Tibial nerve (tissue), 4 donors: ENCODE results near the gene TCIRG1. TPM values are rescaled to one million over a fixed set of nuclear protein-coding genes. Genes with fewer than 3 reads are reported as not detected.

Experiments
- DNase-seq, 2 donors: peaks; one replicate each; pipeline ENCODE4 v3.0.0-alpha.2; 2019; ENCODE audit warnings: low spot score in 2 of 2
- H3K27ac ChIP-seq, 4 donors: fragments of 200-600 bp; sonication (generic) in 3 of 4; one replicate each; pipeline ENCODE4 v1.5.1; 2017 to 2019; ENCODE audit warnings: mild to moderate bottlenecking in 1 of 4
- H3K27me3 ChIP-seq, 2 donors: fragments of 200-600 bp; sonication (generic) in 1 of 2; one replicate each; pipeline versions ENCODE4 v1.5.1 to v1.6.0; 2017 to 2019
- H3K36me3 ChIP-seq, 3 donors: fragments of 200-600 bp; sonication (generic); one replicate each; pipeline ENCODE4 v1.5.1; 2018 to 2019
- H3K4me1 ChIP-seq, 4 donors: fragments of 200-600 bp; sonication (generic) in 3 of 4; one replicate each; pipeline ENCODE4 v1.5.1; 2017 to 2019
- H3K4me3 ChIP-seq, 4 donors: fragments of 200-600 bp; sonication (generic) in 3 of 4; one replicate each; pipeline ENCODE4 v1.5.1; 2017 to 2019; ENCODE audit warnings: mild to moderate bottlenecking in 1 of 4, moderate library complexity in 1 of 4
- H3K9me3 ChIP-seq, 4 donors: fragments of 200-600 bp; sonication (generic) in 3 of 4; one replicate each; pipeline ENCODE4 v1.5.1; 2017 to 2019
- EP300 ChIP-seq, 2 donors: sonication (generic); formaldehyde crosslinking; IDR thresholded peaks; one replicate each; pipeline ENCODE4 v1.6.1; 2017; ENCODE audit warnings: antibody characterized with exemption in 2 of 2, mild to moderate bottlenecking in 1 of 2
- POLR2A ChIP-seq, 2 donors: fragments of 450-650 bp; IDR thresholded peaks; one replicate each; pipeline ENCODE4 v1.6.1; 2017; ENCODE audit warnings: antibody characterized with exemption in 2 of 2, mild to moderate bottlenecking in 2 of 2, moderate library complexity in 2 of 2
- WGBS, 2 donors: methylation state at CpG; one replicate each; pipeline ENCODE4 v1.1.5; 2018; 5-methylcytosine and 5-hydroxymethylcytosine counted together
- total RNA-seq, 4 donors: library from RNA; depleted of rRNA; stranded (reverse); fragments of >200 nt; gene quantifications; one replicate each; pipeline ENCODE4 v1.1.0, GENCODE V29; 2016
- TF ChIP-seq, protein P1 (sequence below), 5 experiments: fragments of 200-600 bp in 3 of 5; fragments of 450-650 bp in 2 of 5; sonication (generic) in 3 of 5; IDR thresholded peaks; one replicate each; pipeline ENCODE4 v1.5.1; 2016 to 2019; ENCODE audit warnings: antibody characterized with exemption in 5 of 5, mild to moderate bottlenecking in 3 of 5, moderate library complexity in 2 of 5

The TCIRG1 gene
- total RNA-seq, 4 donors from 2014 or later, result 142 to 439 (median 183) TPM

DNA sequence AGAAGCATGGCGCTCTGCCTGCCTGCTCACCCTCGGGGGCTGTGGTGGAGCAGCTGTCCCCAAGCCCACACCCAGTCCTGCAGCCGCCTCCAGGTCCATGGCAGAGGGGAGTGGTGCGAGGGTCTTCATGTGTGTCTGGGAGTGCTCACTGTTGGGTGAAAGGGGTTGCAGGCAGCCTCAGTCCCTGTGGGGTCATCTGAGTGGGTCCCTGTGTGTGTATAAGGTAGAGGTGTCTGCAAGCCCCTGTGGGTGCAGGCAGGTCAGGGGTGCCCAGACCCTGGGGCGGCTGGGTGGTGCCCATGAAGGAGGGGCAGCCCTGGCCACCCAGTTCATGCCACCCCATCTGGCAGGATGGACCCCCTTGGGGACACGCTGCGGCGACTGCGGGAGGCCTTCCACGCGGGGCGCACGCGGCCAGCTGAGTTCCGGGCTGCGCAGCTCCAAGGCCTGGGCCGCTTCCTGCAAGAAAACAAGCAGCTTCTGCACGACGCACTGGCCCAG, 23.8 kb upstream of the TCIRG1 start:
- Histone ChIP-seq H3K27ac (peak overlapping the region; percentile 93 to 98 (median 96)), H3K27me3 (no peaks in the 10 kb centered on the region), H3K36me3 (peaks cover 0 to 17% (median 0%) of the 10 kb centered on the region in 3 donors), H3K4me3 (no peak overlapping the region), H3K4me1 (peaks cover 0 to 97% (median 65%) of the 10 kb centered on the region in 4 donors), H3K9me3 (no peaks in the 10 kb centered on the region)
- no peak for DNase-seq
- WGBS, 2 donors, result 70 to 96% methylated on average over 2 to 15 of the region's 19 CpGs
- TF ChIP-seq, protein P1, sequence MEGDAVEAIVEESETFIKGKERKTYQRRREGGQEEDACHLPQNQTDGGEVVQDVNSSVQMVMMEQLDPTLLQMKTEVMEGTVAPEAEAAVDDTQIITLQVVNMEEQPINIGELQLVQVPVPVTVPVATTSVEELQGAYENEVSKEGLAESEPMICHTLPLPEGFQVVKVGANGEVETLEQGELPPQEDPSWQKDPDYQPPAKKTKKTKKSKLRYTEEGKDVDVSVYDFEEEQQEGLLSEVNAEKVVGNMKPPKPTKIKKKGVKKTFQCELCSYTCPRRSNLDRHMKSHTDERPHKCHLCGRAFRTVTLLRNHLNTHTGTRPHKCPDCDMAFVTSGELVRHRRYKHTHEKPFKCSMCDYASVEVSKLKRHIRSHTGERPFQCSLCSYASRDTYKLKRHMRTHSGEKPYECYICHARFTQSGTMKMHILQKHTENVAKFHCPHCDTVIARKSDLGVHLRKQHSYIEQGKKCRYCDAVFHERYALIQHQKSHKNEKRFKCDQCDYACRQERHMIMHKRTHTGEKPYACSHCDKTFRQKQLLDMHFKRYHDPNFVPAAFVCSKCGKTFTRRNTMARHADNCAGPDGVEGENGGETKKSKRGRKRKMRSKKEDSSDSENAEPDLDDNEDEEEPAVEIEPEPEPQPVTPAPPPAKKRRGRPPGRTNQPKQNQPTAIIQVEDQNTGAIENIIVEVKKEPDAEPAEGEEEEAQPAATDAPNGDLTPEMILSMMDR (IDR thresholded peaks at IDR 0.05), result no peak
- TF ChIP-seq POLR2A (IDR thresholded peaks at IDR 0.05), result no peak
- TF ChIP-seq EP300 (IDR thresholded peaks at IDR 0.05), result no peak

DNA sequence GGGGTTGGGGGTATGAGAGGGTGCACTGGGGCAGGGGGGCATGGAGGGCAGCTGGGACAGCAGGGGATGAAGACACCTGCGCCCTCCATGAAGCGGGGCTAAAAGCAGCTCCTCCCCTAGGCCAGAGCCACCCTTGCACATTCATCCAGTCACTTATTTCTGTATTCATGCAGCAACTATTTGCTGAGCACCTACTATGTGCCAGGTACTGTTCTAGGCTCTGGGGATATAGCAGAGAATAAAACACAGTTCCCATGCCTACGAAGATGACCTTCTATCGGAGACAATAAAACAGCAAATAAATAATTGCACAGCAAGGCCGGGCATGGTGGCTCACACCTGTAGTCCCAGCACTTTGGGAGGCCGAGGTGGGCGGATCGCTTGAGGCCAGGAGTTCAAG, 23.4 kb upstream of the TCIRG1 start:
- DNase-seq, result no peak
- Histone ChIP-seq H3K27ac (peak overlapping the region; percentile 93 to 98 (median 96)), H3K4me3 (no peak overlapping the region), H3K4me1 (peaks cover 0 to 98% (median 61%) of the 10 kb centered on the region in 4 donors), H3K9me3 (no peaks in the 10 kb centered on the region), H3K27me3 (no peaks in the 10 kb centered on the region), H3K36me3 (peaks cover 0 to 17% (median 0%) of the 10 kb centered on the region in 3 donors)
- 96% methylated on average over 8 of the region's 8 CpGs for WGBS, 2 donors
- TF ChIP-seq EP300 (IDR thresholded peaks at IDR 0.05) (no peak), POLR2A (IDR thresholded peaks at IDR 0.05) (no peak)
- TF ChIP-seq, protein P1 (IDR thresholded peaks at IDR 0.05), result no peak

DNA sequence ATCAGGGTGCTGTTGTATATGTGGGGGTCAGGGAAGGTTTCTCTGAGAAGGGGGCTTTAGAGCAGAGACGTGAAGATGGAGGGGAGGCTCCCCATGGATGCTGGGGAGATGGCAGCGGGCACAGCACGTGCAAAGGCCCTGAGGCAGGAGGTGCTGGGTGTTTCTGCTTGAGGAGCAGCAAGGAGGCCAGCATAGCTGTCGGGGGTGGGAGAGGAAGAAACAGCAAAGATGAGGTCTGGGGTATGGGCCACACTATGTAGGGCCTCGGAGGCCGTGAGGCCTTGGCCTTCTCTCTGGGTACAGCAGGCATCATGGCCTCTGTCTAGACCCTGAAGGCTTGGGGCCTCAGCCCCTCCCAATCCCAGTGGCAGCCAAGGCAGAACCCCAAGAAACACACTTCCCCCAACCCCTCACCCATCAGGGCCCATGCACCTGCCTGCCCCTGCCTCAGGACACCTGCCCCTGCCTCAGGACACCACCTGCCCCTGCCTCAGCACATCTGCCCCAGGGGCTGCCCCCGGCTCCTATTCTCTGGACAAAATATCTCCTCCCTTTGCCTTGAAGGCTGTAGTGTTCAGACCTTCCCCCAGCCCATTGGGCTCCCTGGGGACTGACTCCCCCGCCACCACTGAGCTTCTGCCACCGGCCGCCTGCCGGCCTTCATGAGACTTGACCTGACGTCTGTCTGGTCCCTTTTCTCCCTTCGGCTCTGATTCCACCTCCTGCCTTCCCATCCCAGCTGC, 22.5 kb upstream of the TCIRG1 start:
- Histone ChIP-seq H3K4me3 (no peak overlapping the region), H3K4me1 (peaks cover 0 to 98% (median 54%) of the 10 kb centered on the region in 4 donors), H3K27me3 (no peaks in the 10 kb centered on the region), H3K36me3 (peaks cover 0 to 19% (median 0%) of the 10 kb centered on the region in 3 donors), H3K9me3 (no peaks in the 10 kb centered on the region), H3K27ac (peak overlapping the region; percentile 51 to 98 (median 70))
- 63 to 68% methylated on average over 13 of the region's 13 CpGs for WGBS, 2 donors
- TF ChIP-seq, protein P1 (IDR thresholded peaks at IDR 0.05), result peak in 1 of 5 experiments; percentile 21
- no peak for TF ChIP-seq POLR2A (IDR thresholded peaks at IDR 0.05)
- no peak for DNase-seq

DNA sequence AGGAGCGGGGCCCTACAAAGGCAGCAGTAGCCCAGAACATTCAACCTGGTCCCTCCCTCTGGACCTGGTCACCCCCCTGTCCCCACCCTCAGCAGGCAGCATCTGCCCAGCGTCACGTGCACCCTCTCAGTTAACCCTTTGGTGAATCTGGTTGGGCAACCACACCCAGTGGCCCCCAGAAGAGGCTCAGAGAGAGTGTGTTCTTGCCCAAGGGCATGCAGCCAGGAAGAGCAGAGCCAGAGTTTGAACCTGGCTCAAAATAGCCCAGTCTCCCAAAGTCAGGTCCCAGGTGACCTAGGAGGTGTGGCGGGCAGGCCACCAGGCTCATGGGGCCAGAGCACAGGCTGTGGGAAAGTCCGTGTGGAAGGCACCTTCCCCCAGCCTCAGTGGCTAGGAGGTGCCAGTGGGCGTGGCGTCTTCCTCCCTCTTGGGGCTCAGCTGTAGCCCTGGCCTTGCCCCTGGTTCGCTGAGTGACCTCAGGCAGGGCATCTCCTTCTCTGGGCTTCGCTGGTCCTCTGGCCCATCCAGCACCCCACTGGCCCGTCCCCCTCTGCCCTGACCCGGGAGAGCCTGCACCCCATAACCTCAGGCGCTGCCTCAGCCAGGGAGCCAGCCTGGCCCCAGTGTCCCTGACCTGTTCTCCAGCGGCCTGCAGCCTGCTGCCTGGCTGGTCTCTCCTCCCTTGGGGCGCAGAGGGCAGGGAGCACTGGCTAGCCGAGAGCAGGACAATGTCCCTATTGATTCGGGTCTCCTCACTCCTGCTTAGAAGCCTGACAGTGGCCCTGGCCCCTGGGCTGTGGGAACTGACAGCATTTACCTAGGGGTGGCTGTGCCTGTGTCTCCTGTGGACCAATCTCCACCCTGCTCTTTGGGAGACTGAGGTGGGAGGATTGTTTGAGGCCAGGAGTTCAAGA, 21.7 kb upstream of the TCIRG1 start:
- WGBS, 2 donors, result 39 to 46% methylated on average over 8 to 16 of the region's 16 CpGs
- Histone ChIP-seq H3K36me3 (peaks cover 0 to 28% (median 0%) of the 10 kb centered on the region in 3 donors), H3K9me3 (no peaks in the 10 kb centered on the region), H3K4me1 (peaks cover 0 to 90% (median 46%) of the 10 kb centered on the region in 4 donors), H3K27me3 (no peaks in the 10 kb centered on the region), H3K4me3 (no peak overlapping the region), H3K27ac (peak overlapping the region; percentile 51 to 98 (median 70))
- DNase-seq, result no peak
- TF ChIP-seq POLR2A (IDR thresholded peaks at IDR 0.05) (no peak), EP300 (IDR thresholded peaks at IDR 0.05) (no peak)
- TF ChIP-seq, protein P1 (IDR thresholded peaks at IDR 0.05), result no peak
